Measurements from ENCODE around the gene JPH2. TPM values are rescaled to one million over a fixed set of nuclear protein-coding genes. Genes with fewer than 3 reads are reported as not detected.

JPH2 gene
- total and polyA plus RNA-seq, 10 of the 15 experiments (the other 5 are each of a cell fraction or from before 2014, with no cell fraction given): 0.16 TPM; not detected in 9

GRCh38 chr20:44160133-44160532 is 26.9 kb downstream of the JPH2 start (continued):
- TF ChIP-seq MYB (IDR thresholded peaks at IDR 0.05; ENCODE audit: borderline replicate concordance, low read depth, low read length) (no peak), EED (IDR thresholded peaks at IDR 0.05; ENCODE audit: low read depth) (no peak)

GRCh38 chr20:44159711-44160110 is 27.3 kb downstream of the JPH2 start:
- Histone ChIP-seq H4K20me1 (ENCODE audit: control insufficient read depth, insufficient read depth) (no peaks in the 10 kb centered on the region), H3K4me3 (no peak overlapping the region), H3K9me3 (replicated peaks; ENCODE audit: control insufficient read depth, insufficient read depth, low read length) (no peaks in the 10 kb centered on the region), H3K27me3 (replicated peaks in 1 of 2; ENCODE audit: control insufficient read depth in 2 of 2, insufficient read depth in 2 of 2, low read length in 1 of 2) (peaks cover 3% of the 10 kb centered on the region in 2 experiments; a peak in 1 of 4 replicates), H3K27ac (ENCODE audit: control insufficient read depth, insufficient read depth) (no peak overlapping the region), H3K79me2 (ENCODE audit: control insufficient read depth, insufficient read depth, low read length) (no peaks in the 10 kb centered on the region), H3K36me3 (ENCODE audit: control insufficient read depth in 2 of 2, insufficient read depth in 2 of 2, low read length in 1 of 2) (no peaks in the 10 kb centered on the region), H3K4me1 (ENCODE audit: control insufficient read depth, insufficient read depth, low read length) (no peaks in the 10 kb centered on the region), H2AFZ (ENCODE audit: control insufficient read depth, low read depth, low read length) (no peak overlapping the region), H3K4me2 (ENCODE audit: control insufficient read depth, insufficient read depth) (no peak overlapping the region), H3K9ac (ENCODE audit: control insufficient read depth, insufficient read depth, low read length) (no peak overlapping the region)
- intact Hi-C loops (cut with micrococcal nuclease; ENCODE audit: unreplicated experiment): no loop called here
- in situ Hi-C loops (cut with MboI): no loop called here
- ChIA-PET RAD21 (ENCODE audit: unreplicated experiment) (no interaction called here), POLR2A (no interaction called here), SMC1A (ENCODE audit: uncharacterized antibody, unreplicated experiment) (no interaction called here), CTCF (no interaction called here)
- no TSS peak for BruUV-seq (replicated peaks)
- no peak for TF ChIP-seq RCOR1 (conservative IDR thresholded peaks at IDR 0.05; ENCODE audit: low read depth, low read length)
- no peak for TF ChIP-seq E2F8 (IDR thresholded peaks at IDR 0.05; ENCODE audit: low read depth, partially characterized antibody)
- no peak for FAIRE-seq
- DNase-seq (ENCODE audit: low read depth, low spot score): no peak
- ATAC-seq: no peak
- WGBS (ENCODE audit: insufficient coverage, insufficient replicate concordance, low lambda C conversion rate, missing lambda C conversion rate): 85% methylated on average over 48 of the region's 50 CpGs

Measured in GM12878 (cell line).